GM19395 (cell line): ENCODE results near the gene RNASEH1.
A peak's percentile ranks its signal among the peaks of the same experiment; 100 is the strongest.

Source experiments
- ATAC-seq: cut with Tn5 transposase; IDR thresholded peaks from one replicate; pipeline ENCODE4 v1.9.1; 2021; ENCODE audit warnings: mild to moderate bottlenecking, moderate library complexity; ENCODE audit not compliant: unreplicated experiment

RNASEH1 gene

DNA sequence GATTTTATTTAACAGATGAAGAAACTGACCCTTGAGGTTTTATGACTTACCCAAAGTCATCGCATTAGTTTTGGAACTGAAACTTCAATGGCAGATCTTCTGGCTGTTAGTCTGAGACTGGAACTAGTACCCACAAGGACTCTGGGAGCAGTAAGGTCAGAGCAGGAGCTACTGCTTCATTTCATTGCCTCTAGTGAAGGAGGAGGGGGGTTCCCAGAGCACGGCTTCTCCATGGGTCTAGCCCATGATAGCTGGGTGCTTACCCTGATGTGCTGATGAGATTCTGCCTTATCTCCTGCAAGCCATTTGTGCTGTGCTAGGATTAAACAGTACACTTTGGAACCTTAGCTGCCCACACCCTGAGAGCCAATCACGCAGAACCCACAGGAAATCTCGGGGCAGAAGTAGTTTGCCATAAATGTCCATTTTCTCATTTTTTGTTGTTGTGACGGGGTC lies 5.4 kb upstream of the RNASEH1 start:
- peak; percentile 57 for ATAC-seq

DNA sequence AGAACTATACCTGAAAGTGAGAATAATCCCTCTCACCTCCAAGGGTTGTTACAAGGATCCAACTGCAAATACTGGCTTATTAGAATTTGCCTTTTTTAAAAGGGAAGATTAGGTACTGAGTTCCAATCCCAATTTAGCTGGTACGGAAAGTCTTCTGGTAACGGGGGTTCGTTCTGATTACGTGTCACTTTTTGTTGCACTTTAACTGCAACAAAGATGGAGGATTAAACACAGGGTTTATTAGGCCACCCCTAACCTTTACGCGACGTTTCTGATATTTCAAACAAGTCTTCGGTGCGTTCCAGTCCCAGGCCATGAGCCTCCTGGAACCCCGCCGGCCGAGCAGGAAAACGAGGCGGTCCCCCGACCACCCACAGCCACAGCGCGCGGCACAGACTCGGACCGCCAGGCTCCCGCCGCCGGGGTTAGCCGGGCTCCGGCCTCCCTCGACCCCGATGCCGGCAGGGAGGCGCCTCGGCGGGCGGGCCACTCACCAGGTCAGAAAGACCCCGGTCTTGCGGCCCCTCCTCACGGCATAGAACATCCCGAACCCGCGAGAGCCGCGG lies 411 bp downstream of the RNASEH1 start:
- peak; percentile 40 for ATAC-seq

DNA sequence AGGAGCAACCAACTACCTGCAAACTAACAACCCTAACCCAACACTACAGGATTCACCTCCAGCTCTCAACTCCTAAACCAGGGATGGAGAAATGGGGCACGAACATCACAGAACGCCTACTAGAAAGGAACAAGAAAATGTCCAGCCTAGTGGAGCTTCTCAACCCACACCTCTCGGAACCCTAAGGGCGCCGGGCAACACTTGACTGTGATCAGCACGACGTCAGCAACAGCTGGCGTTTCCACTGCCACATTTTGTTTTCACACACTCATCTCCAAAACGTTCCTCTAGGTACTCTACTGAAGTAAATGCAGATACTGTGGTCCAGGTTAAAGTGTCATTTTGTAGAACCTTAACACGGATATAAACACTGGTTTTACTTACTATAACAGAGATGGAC lies 4.2 kb downstream of the RNASEH1 start:
- ATAC-seq = no peak

DNA sequence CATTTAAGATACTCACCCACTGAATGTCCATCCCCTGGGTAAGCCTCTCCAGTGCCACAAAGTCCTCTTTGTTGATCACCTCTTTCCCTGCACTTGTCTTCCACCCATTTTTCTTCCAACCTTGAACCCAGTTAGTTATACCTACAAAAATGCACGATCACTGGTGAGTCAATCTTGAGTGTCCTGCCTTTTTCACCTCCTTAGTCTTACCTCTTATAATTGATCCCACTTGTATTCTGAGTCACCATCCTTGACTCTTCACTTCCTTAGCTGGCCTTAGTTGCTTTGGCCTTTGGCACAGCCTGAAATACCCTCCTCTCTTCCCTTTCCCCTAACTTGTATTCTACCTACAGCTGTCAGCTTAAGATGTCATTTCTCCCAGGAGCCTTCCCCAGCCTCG lies 10.2 kb downstream of the RNASEH1 start:
- ATAC-seq = no peak

DNA sequence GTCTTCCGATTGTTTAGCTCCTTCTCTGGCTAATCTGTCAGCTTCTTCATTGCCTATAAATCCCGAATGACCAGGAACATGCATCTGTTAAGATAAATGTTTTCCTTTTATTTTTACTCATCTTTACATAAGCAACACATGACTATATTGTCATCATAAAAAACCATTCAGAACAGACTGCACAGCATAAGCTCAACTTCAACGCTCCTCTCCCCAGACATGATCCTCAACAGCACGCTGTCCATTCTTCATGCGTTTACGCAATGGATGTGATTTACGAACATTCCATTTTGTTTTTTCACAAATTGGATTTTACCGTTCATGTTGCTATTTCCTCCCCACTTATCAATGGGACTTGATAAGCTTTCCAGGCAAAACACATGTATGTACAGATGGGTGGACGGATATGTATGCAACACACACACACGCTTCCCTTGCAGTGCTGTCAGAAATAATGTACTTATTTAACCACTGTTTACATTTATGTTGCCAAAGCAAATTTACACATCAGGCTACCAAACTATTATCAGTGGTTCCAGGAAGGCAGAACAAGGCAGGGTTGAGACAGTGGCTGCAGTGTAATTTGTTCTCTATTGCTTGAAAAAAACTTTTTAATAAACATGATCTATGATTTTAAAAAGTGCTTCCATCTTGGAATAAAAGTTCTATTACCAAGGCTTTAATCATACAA lies 12.2 kb downstream of the RNASEH1 start:
- ATAC-seq = no peak

DNA sequence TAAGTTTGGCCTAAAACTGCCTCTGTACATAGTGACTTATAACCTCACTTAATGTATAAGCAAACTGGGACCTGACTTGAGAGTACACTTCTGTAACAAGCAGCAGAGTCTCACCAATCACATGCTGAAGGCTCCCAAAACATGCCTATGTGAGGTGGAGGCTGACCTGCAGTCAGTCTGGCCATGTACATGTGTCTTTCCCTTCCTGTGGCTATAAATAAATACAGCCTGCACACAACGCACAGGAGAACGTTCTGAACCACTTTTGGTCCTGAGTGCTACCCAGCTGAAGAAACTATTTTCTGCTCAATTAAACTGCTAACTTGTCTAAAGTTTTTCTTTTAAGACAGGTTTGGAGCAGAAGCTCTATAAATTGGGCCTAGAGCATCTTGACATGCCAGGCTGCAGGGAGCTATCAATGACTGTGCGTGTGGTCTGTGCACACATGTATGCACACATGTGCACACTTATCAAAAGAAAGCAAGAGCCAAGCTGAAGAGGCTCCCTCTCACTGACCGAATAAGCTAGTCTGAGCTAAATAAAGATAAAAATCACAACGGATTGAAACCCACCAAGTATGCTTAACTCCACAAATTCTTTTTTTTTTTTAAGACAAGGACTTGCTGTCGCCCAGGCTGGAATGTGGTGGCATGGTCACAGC lies 15.0 kb downstream of the RNASEH1 start:
- ATAC-seq = no peak

DNA sequence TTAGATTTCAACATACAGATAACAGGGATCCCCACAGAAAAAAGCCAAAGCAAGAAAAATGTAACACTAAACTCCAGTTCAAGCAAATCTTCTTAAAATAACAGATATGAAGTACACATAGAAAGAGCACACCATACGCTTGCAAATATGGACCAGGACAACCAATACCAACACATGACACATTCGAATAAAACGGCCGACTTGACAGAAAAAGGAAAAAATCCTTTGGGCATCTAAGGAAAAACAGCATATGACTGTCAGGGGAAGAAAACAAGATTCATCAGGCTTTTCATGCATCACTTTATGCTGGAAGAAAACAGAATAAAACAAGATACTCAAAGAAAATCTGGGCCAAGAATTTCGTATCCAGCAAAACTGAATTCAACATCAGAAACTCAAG lies 16.0 kb downstream of the RNASEH1 start:
- no peak for ATAC-seq

- ATAC-seq = no peak
These were observed 18.3 kb downstream of the RNASEH1 start for GRCh38 chr2:3539836-3540235.

GRCh38 chr2:3536682-3537632 lies 21.2 kb downstream of the RNASEH1 start:
- peak; percentile 56 for ATAC-seq

DNA sequence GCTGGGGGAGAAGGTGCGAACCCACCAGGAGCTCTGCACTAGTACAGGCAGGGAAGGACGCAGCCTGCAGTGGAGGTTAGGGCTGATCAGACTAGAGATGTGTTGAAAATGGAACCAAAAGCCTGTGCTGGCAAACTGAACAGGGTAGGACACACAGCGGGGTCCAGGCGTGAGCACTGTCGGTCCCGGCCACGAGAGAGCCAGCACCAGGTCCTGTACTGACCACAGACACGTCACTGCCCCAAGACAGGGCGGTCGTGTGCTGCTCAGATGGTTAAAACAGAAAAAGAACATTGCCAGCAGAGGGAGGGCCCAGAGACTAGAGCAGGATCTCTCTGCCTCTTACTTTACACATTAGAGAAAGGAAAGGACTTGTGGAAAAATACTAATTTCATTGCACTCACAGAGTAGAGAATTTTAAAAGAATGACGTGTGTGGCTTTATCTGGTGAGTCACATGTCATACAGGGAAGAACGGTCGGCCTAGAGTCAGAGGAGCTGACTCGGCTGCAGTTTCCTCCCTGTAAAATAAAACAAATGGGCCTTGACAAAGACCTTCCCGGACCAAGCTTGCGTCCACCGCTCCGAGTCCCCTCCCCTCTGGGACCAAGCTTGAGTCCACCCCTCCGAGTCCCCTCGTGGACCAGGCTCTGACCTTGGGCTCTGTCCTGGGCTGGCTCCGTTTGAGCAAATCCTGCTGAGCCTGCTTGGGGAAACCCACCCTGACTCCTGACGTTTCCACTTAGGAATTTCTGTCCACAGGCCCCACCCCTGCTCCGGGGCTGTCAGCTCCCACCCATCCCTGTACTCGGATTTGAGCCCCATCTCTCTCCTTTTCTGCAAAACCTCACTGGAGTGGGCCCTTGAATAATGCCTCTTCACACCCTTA lies 22.1 kb downstream of the RNASEH1 start:
- peak; percentile 57 for ATAC-seq

DNA sequence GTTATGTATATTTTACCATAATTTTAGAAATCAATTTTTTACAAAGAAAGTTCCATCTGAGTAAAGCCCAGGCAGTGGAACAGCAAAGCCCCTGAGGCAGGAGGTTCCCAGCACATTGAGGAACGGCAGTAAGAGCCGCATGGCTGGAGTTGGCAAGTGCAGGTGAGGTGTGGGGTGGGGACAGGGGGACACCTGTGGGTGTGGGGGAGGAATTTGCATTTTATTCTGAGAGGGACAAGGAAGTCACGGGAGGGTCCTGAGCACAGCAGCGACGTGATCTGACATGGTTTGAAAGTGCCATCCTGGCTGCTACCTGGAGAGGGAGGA lies 22.7 kb downstream of the RNASEH1 start:
- no peak for ATAC-seq

DNA sequence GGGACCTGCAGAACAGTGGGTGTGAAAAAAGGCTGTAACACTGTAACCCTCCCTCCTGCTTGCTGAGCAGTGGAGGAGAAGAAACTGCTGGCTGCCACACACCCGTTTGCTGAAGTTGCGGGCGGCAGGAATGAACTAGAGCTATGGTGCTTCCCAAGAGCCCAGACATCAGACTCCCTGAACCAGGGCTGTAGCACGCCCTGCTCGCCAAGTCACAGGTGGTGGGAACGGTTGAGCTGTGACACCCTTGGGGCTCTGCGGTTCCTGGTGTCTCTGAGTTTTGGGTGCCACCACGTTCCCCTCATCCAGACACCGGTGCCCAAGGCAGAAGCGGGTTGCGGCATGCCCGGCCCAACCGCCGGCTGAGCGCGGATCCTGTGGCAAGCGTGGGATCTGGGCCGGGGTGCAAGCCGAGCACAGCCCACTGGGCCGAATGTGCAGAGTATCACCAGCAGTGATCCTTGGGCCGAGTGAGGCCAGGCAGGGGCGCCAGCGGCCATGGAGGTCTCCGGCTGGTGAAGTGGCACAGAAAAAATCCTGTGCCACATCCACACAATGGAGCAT lies 23.8 kb downstream of the RNASEH1 start:
- no peak for ATAC-seq

DNA sequence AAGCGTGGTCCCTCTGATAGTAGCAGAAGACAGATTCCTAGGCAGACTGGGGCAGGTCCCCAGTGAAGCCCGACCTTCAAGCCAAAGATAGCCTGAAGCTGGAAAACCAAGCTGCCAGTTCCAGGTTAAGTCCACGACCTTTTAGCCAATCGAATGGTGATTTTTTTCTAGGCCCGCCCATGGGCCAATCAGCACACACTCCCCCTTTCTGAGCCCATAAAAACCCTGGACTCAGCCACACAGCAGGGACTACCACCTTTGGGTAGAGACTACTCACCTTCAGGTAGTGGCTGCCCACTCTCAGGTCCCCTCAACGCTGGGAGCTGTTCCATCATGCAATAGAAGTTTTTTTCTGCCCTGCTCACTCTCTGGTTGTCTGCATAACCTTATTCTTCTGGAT lies 24.3 kb downstream of the RNASEH1 start:
- no peak for ATAC-seq

DNA sequence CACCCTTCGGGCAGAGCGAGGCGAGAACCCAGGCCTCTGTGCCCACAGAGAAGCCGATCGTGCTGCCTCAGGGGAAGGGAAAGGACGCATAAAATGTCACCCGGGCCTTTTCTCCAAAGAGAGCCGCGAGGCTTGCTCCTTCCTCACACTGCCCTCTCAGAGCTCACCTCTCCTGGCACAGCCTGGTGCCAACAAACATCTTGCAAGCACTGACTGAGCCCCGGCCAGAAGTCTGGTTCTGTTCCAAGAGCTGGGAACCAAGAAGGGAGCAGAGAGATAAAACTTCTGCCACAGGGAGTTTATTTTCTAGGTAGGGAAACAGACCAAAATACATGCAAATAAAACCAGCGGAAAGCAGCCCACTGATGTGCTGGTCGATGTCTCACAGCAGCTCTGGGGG lies 25.2 kb downstream of the RNASEH1 start:
- no peak for ATAC-seq

DNA sequence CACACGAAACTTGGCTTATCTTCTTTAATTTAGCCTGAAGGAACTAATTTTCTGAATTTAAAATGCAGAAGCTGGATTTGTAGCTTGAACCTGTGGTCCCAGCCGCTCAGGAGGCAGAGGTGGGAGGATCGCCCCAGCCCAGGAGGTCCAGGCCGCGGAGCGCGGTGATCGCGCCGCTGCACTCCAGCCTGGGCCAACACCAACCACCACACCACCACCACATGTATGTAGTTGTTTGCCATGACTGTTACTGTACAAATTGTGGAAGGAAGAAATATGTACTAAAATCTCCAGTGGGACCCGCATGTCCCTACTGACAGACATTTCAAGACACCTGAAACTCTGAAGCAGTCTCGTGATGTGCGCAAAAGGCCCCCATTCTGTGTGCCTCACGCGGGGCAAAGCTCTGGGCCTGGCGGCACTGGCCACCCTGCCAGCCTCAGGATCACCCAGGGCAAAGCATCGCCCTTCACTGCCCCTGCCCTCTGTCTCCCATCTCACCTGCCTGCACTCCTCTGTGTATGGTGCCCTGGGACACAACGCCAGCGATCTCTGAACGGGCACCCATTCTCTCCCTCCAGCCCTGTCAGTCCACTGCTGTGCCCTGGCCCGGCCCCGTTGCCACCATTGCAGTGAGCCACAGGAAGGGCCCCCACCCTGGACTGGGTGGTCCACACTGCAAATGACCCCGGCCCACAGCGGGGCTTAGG lies 28.7 kb downstream of the RNASEH1 start:
- no peak for ATAC-seq

GRCh38 chr2:3527886-3528785 lies 30.0 kb downstream of the RNASEH1 start:
- no peak for ATAC-seq

- ATAC-seq = no peak
These were observed 31.3 kb downstream of the RNASEH1 start for GRCh38 chr2:3526871-3527270.

- ATAC-seq = no peak
These were observed 34.5 kb downstream of the RNASEH1 start for GRCh38 chr2:3523551-3524041.
